NCI-H524 (cell line): Measurements from ENCODE around the gene HHIPL2.
"Not testable (repeated sequence)": the region's sequence is repeated elsewhere in the genome, so short reads cannot be mapped to it uniquely, and the experiment has no call there.

Experiments used
- DNase-seq, 2 experiments: peaks; one replicate each; lab custom pipeline; 2025; lab: John Stamatoyannopoulos, UW

The HHIPL2 gene

DNA sequence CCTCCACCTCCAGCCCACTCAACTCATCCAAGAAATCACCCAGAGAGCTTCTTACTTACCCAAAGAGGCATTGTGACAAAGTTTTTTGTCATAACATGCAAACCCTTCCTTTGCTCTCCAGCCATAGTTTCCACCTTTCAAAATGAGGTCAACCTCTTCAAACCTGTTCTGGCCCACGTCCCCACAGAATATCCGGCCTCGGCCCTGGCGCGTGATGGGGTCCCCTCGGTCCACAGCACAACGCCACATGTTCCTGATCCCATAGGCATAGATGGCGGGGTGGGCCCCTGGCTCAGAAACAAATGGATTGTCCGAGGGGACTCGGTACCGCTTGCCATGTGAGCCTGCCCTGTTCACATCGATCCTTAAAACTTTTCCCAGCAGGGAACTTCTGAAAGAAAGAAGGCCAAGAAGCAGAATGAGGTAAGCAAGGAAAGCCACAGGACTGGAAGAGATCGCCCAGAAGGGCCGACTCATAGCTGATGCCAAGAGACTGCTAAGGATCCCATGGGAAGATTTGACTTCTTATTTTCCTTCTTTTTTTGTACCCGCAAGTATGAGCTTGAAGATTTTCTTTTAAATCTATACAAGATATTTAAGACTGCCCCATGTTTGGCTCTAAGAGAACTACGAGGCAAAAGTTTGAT lies 7.8 kb downstream of the HHIPL2 start:
- no peak for DNase-seq

GRCh38 chr1:222535455-222535854 lies 12.4 kb downstream of the HHIPL2 start:
- DNase-seq = no peak

DNA sequence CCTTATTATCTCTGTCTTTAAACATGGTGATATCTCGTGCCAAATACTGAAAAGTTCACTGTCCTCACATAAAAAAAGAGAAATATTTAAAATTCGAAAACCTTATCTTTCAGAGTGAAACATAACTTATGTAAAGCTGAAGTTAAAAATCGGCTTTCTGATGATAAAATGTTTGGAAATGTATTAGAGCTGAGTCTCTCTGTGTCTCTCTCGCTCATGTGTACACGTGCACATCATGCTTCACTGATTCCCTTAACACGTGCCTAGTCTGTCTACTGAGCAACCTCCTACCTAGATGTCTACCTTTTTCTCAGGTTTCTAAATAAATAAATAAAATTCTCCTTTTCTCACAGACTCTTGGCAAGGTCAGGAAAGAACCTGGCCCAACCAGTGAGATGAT lies 17.1 kb downstream of the HHIPL2 start:
- DNase-seq = no peak

DNA sequence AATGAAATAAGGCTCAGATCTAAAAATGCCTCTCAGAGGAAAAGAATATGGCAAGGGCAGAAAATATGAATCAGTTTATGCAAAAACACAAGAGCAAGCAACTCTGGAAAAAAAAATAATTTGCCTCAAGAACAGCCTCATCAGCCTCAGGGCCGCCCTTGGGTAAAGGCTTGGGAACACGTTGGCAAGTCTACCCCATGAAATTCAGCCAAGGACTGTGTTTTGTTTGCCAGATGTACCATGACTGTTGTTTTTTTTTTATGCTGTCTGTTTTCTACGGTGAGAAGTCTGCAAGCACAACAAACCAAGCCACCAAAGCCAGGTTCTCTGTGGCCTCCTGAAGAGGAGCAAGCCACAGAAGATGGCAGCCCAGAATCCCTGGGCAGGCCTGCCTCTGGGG lies 18.0 kb downstream of the HHIPL2 start:
- DNase-seq = no peak

DNA sequence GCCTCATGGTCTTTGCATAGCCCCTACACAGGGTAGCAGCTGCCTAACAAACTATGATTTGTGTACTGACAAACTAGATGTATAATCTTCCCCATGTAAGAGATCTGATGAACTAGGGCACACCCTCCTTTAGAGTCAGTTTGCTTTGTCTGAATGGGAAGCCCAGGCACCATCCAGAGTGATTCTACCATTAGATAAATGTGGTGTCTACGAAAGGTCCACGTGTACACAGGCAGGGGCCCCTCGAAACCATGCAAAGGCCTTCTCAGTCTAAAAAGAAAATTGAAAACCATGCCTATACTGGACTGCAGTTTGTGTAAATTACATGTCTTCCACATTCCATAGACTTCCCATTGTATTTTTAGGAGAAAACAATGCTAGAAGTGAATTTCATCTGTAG lies 18.7 kb downstream of the HHIPL2 start:
- no peak for DNase-seq

- DNase-seq = no peak
Observed at GRCh38 chr1:222525951-222526350, 22.0 kb downstream of the HHIPL2 start.

- DNase-seq = peak in 1 of 2 experiments; percentile 40
Observed at GRCh38 chr1:222523852-222524251, 24.1 kb downstream of the HHIPL2 start.

DNA sequence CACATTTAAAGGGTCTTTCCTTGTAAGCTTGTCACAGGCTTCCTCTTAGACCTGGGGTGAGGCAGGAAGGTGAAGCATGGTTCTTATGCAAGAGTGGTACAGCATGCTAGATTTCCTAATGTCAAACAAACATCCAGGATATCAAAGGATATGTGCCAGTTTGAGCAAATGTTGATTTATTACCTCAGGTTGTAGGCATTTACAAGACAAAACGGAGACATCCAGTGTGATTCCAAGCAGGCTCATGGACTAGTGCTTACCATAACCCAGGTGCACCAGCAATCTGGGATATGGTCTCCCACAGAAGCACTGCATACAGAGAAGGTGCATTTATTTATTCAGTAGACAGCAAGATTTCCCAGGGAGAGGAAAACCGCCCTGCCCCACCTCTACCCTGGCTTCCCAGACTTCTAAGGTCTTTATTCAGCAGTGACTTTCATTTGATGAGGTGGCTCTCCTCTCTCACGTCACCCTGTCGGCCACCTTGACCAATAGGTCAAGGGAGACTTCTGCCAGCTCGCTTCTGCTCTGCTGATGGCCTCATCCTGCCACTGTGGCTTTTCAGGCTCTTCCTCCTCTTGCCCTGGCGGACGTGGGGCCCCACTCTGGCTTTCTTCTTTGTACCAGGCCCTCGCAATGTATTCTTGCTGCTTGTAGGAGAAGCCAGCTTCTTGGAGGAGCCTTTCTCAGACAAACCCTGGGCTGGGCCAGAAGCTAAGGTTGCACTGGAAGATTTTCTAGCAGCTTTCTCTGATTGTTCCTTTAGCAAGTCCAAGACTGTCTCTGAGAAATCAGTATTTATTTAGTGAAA lies 25.6 kb downstream of the HHIPL2 start:
- DNase-seq = no peak

GRCh38 chr1:222521299-222522104 lies 26.4 kb downstream of the HHIPL2 start:
- no peak for DNase-seq

GRCh38 chr1:222489496-222489895 lies 58.4 kb downstream of the HHIPL2 start:
- not testable (repeated sequence) for DNase-seq

GRCh38 chr1:222487774-222488173 lies 60.1 kb downstream of the HHIPL2 start:
- not testable (repeated sequence) for DNase-seq

- DNase-seq = not testable (repeated sequence)
Observed at GRCh38 chr1:222484005-222484404, 63.9 kb downstream of the HHIPL2 start.

DNA sequence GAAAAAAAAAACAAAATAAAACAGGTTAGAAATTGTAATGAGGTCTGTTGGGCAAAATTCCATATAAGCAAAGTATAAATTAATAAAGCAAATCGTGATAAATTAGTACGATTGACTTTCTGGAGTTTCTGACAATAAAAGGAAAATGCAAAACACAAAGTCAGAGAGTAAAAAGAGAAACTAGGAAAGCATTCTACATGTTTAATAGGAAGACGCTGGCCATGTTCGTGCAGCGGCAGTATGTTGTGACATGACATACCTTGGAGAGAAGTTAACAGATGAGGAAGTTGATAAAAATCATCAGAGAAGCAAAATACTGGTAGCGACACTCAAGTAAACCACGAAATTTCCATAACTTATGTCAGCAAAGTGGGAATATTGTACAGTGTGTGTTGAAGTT lies 68.3 kb downstream of the HHIPL2 start:
- DNase-seq = not testable (repeated sequence)

DNA sequence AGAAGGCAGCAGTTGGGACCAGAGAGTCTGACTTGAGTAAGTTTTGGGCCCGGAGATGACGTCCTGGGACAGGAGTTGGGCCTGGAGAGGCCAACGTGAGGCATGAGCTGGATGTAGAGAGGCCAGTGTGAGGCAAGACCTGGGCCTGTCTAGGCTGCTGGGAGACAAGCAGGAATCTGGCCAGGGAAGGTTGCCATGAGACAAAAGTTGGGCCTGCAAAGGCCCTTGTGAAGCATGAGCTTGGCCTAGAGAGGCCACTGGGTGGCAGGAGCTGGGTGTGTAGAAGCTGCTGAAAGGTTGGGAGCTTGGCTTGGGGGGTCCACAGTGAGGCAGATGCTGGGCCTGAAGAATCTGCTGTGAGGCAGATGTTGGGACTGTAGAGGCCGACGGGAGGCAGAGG lies 71.5 kb downstream of the HHIPL2 start:
- DNase-seq = not testable (repeated sequence)

- not testable (repeated sequence) for DNase-seq
Observed at GRCh38 chr1:222473717-222474116, 74.2 kb downstream of the HHIPL2 start.

DNA sequence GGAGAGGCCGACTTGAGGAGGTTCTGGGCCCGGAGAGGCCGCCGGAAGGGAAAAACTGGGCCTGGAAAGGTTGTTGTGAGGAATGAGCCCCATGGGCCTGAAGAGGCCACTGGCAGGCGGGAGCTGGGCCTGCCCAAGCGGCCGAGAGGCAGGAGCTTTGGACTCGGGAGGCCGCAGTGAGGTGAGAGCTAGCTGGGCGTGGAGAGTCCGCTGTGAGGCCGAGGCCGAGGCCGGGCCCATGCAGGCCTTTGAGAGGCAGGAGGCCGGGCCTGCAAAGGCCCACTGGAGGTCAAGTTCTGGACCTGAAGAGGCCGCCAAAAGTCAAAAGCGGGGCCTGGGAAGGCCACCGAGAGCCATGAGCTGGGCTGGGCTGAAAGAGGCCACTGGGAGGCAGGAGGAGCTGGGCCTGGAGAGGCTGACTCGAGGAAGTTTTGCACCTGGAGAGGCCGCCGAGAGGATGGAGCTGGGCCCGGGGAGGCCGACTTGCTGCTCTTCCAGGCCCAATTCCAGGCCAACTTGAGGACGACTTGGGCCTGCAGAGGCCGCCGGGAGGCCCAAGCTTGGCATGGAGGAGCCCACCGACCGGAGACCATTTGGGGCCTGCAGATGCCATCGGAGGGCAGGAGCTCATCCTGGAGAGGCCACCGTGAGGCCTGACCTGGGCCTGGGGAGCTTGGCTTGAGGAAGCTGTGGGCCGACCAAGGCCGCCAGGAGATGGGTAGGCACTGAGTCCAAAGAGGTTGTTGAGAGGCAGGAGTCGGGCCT lies 74.9 kb downstream of the HHIPL2 start:
- not testable (repeated sequence) for DNase-seq
